ENCODE measurements around the gene DUSP18.

The DUSP18 gene

DNA sequence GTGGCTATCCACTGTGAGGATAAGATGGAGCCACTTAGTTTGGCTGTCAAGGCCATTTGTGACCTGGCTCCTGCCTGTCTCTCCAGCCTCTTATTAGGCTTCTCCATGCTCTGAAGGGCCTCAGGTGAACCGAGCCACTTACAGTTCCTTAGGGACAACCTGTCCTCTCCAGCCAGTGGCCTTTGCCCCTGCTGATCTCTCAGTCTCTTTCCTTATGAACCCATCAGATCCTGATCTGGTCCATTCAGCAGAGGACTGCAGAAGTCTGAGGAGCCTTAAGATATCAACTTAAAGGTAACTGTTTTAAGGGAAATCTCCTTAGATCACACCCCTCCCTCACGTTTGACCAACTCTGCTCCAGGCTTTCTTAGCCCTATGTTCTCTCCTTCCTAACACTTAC is 2.4 kb downstream of the DUSP18 start:
- FAIRE-seq, result no peak
- DNase-seq (ENCODE audit: insufficient read length, low spot score), result no peak
- TF ChIP-seq CTCF (IDR thresholded peaks at IDR 0.05; ENCODE audit: insufficient read depth, missing control alignments), result no peak

- no peak for DNase-seq (ENCODE audit: insufficient read length, low spot score)
- no peak for TF ChIP-seq CTCF (IDR thresholded peaks at IDR 0.05; ENCODE audit: insufficient read depth, missing control alignments)
- FAIRE-seq, result no peak
Observed at GRCh38 chr22:30664798-30665197, 2.9 kb downstream of the DUSP18 start.

DNA sequence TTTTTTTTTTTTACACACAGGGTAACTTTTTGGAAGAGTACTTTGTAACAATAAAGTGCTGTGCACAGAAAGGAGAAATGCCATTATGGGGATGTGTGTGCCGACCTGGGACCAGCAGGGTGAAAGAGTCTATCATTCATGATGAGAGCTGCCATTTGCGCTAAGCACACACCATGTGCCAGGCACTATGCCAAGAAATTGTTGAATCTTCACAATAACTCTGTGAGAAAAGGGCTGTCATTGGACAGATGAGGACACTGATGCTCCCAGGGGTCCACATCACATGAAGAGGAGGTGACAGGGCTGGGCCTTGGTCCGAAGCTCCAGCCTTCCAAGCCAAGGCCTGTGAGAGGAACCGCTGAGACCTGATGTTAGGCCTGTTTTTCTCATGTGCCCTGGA is 5.6 kb downstream of the DUSP18 start:
- DNase-seq (ENCODE audit: insufficient read length, low spot score) (no peak), FAIRE-seq (no peak)
- TF ChIP-seq CTCF (IDR thresholded peaks at IDR 0.05; ENCODE audit: insufficient read depth, missing control alignments), result no peak

DNA sequence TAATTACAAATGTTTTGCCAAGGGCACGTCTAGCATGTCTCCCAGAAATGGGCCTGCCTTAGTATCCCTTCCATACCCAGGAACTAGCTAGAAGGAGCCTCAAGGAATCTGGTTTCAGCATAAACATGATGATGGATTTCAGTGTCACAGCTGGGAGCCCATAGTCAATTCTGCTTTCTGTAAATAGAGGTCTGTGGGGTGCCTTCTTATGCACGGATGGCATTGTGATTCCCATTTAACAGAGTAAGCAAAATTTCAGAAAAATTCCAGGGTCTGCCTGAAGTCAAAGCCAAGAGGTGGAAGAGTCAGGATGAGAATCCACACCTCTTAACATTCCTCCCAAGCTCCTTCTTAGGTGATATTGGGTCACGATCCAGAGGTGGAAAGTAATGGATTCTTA is 12.1 kb downstream of the DUSP18 start:
- DNase-seq (ENCODE audit: insufficient read length, low spot score) (no peak), FAIRE-seq (no peak)
- TF ChIP-seq CTCF (IDR thresholded peaks at IDR 0.05; ENCODE audit: insufficient read depth, missing control alignments), result no peak

DNA sequence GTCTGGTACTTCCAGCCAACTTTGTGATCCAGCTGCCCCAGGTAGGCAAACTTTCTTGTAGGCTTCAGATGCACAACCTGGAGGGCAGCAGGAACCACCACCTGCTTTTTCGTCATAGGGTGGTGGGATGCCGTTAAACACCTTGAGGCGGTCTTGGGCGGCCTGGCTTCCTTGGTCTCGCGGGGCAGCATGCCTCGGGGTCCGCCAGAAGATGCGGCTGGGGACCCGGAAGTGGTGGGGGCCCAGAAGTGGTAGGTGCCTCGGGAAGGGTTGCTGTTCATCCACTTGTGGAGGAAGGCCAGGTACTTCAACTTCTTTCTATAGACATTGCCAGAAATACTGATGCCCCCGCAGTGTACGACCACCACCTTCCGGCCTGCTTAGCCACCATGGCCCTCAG is 13.3 kb downstream of the DUSP18 start:
- no peak for DNase-seq (ENCODE audit: insufficient read length, low spot score)
- no peak for FAIRE-seq
- TF ChIP-seq CTCF (IDR thresholded peaks at IDR 0.05; ENCODE audit: insufficient read depth, missing control alignments), result no peak

DNA sequence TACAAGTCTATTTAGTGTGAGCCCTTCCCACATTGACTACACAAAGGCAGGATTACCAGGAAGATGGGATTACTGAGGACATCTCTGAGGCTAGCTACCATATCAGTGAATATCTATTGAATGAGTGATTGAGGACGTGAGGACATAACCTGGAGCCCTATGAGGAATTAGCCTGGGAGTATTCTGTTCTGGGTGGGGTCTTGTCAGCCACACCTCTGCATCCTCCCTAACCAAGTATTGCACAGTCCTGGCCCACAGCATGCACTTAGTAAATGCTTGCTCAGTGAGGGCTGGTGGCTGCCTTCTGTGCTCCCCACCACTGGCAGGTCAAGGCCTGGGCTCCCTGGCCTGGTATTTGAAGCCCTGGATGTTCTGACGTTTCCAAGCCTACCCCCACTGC is 14.8 kb downstream of the DUSP18 start:
- TF ChIP-seq CTCF (IDR thresholded peaks at IDR 0.05; ENCODE audit: insufficient read depth, missing control alignments), result no peak
- DNase-seq (ENCODE audit: insufficient read length, low spot score) (no peak), FAIRE-seq (no peak)

DNA sequence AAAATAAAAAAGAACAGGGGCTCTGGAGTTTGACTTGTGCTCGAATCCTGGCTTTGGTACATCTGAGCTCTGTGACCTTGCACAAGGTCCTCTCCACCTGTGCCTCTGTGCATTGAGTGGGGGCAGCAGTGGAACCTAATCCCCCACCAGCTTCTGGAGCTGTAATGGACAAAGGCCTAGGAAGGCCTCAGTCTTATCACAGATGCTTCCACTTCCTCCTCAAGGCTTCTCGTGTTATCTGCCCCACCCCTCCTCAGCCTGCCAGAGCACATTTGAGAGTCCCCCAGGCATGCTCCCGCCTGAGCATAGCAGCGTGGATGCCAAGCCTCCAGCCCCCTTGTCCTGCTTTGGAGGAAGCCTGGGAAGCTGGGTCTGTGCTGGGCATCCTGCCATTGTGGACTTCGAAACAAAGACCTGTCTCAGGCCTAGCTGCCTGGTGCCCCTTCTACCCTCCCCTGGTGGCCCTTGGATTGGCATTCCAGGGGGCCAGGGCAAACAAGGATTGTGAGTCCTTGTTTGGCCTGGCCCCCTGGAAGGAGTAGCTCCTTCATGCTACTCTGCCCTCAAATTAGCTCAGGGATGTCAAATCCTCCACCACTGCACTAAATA is 17.1 kb downstream of the DUSP18 start:
- DNase-seq (ENCODE audit: insufficient read length, low spot score) (no peak), FAIRE-seq (no peak)
- no peak for TF ChIP-seq CTCF (IDR thresholded peaks at IDR 0.05; ENCODE audit: insufficient read depth, missing control alignments)

All from D721Med (cell line).